GM23248 (cell line): Measurements from ENCODE around the gene MT1A. TPM values are rescaled to one million over a fixed set of nuclear protein-coding genes. Genes with fewer than 3 reads are reported as not detected.
A peak's percentile ranks its signal among the peaks of the same experiment; 100 is the strongest.

Source experiments
- DNase-seq: peaks from one replicate; pipeline ENCODE4 v3.0.0-alpha.2; 2015
- H2AFZ ChIP-seq: fragments of 200-600 bp; sonication (generic); 2 replicates; pipeline ENCODE4 v1.6.1; 2016; ENCODE audit warnings: antibody characterized with exemption
- H3F3A ChIP-seq: fragments of 200-600 bp; sonication (generic); 2 replicates; pipeline ENCODE4 v1.6.1; 2016; ENCODE audit warnings: mild to moderate bottlenecking, antibody characterized with exemption, mixed run types; ENCODE audit not compliant: insufficient read depth
- H3K27ac ChIP-seq: fragments of 200-600 bp; sonication (generic); 2 replicates; pipeline ENCODE4 v1.5.1; 2016; ENCODE audit warnings: mild to moderate bottlenecking
- H3K27me3 ChIP-seq: fragments of 200-600 bp; sonication (generic); replicated peaks from 2 replicates; pipeline ENCODE4 v1.6.1; 2016; ENCODE audit warnings: mild to moderate bottlenecking; ENCODE audit not compliant: insufficient read depth
- H3K36me3 ChIP-seq: fragments of 200-600 bp; sonication (generic); 2 replicates; pipeline ENCODE4 v1.6.1; 2016; ENCODE audit warnings: low read depth, mild to moderate bottlenecking
- H3K4me1 ChIP-seq: fragments of 200-600 bp; sonication (generic); 2 replicates; pipeline ENCODE4 v1.6.1; 2016; ENCODE audit warnings: mild to moderate bottlenecking; ENCODE audit not compliant: insufficient read depth
- H3K4me2 ChIP-seq: fragments of 200-600 bp; sonication (generic); one replicate; pipeline ENCODE4 v1.6.1; 2016; ENCODE audit warnings: mild to moderate bottlenecking; ENCODE audit not compliant: unreplicated experiment
- H3K4me3 ChIP-seq: fragments of 200-600 bp; sonication (generic); 2 replicates; pipeline ENCODE4 v1.5.1; 2016; ENCODE audit warnings: mild to moderate bottlenecking
- H3K79me2 ChIP-seq: fragments of 200-600 bp; sonication (generic); 2 replicates; pipeline ENCODE4 v1.6.1; 2016; ENCODE audit warnings: mild to moderate bottlenecking; ENCODE audit not compliant: insufficient read depth
- H3K9ac ChIP-seq: fragments of 200-600 bp; sonication (generic); 2 replicates; pipeline ENCODE4 v1.6.1; 2016; ENCODE audit warnings: mild to moderate bottlenecking
- H3K9me2 ChIP-seq: fragments of 200-600 bp; sonication (generic); 2 replicates; pipeline ENCODE4 v1.6.1; 2016; ENCODE audit warnings: mixed run types, mild to moderate bottlenecking, moderate library complexity; ENCODE audit not compliant: insufficient read depth
- H3K9me3 ChIP-seq: fragments of 200-600 bp; sonication (generic); one replicate; pipeline ENCODE4 v1.6.1; 2017; ENCODE audit warnings: low read depth
- H4K20me1 ChIP-seq: fragments of 200-600 bp; sonication (generic); 2 replicates; pipeline ENCODE4 v1.6.0; 2016; ENCODE audit not compliant: insufficient read depth
- EZH2 ChIP-seq: fragments of 200-600 bp; sonication (generic); IDR thresholded peaks from 2 replicates; pipeline ENCODE4 v1.6.1; 2018; ENCODE audit warnings: antibody characterized with exemption, mild to moderate bottlenecking; ENCODE audit not compliant: insufficient read depth, poor library complexity, severe bottlenecking
- EZH2phosphoT487 ChIP-seq: fragments of 200-600 bp; sonication (generic); IDR thresholded peaks from 2 replicates; pipeline ENCODE4 v1.6.1; 2018; ENCODE audit warnings: antibody characterized with exemption, moderate library complexity, mild to moderate bottlenecking, low read depth; ENCODE audit not compliant: insufficient read depth
- WGBS, 2 experiments: methylation state at CpG; one replicate each; pipeline ENCODE4 v1.1.6; 2015 to 2017; ENCODE audit warnings: low lambda C conversion rate in 2 of 2, low coverage in 1 of 2; ENCODE audit errors: missing lambda C conversion rate in 2 of 2; 5-methylcytosine and 5-hydroxymethylcytosine counted together
- in situ Hi-C: fragments of 300-500 bp; cut with MboI; formaldehyde crosslinking; loops from 2 replicates; pipeline ENCODE4 v1.15.0; 2020
- polyA plus RNA-seq: library from polyadenylated mRNA; unstranded; fragments of >200 nt; fragmentation: Nextera tagmentation; extraction: Ambion mirVana; gene quantifications from 2 replicates; pipeline ENCODE4 v1.2.1, GENCODE V29; 2016
- total RNA-seq: library from RNA; depleted of rRNA; stranded (reverse); fragments of >200 nt; shearing (Covaris generic); gene quantifications from 2 replicates; pipeline ENCODE4 v1.2.3, GENCODE V29; 2014; rRNA removed

Gene MT1A
- total and polyA plus RNA-seq, 2 experiments from 2014 or later = 2.3 TPM; not detected in 1

DNA sequence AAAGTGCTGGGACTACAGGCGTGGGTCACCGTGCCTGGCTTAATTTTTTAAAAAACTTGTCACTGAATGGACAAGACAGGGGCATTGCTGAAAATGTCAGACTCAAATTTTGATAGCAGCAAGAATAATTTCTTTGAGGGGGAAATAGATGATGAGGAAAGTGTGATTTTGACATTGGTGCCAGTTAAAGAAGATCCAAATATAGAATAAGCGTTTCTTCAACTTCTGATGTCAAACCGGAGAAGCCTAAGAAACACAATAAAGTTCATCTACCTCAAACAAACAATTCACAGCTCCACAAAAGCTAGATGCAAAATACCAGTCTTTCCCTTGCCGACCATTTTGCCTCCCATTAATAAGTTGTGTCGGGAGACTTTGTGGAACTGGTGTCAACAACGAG, 48.3 kb downstream of the MT1A start:
- no peak for DNase-seq
- Histone ChIP-seq H3K36me3 (no peaks in the 10 kb centered on the region), H3K79me2 (no peaks in the 10 kb centered on the region), H3K27me3 (no peaks in the 10 kb centered on the region), H3F3A (no peaks in the 10 kb centered on the region), H4K20me1 (no peaks in the 10 kb centered on the region), H3K9me3 (no peaks in the 10 kb centered on the region), H3K9me2 (no peaks in the 10 kb centered on the region), H3K4me2 (no peak overlapping the region), H3K4me1 (peaks cover 15% of the 10 kb centered on the region), H3K4me3 (no peak overlapping the region), H2AFZ (no peak overlapping the region), H3K27ac (no peak overlapping the region), H3K9ac (no peak overlapping the region)
- 93 to 95% methylated on average over 7 of the region's 7 CpGs for WGBS, 2 experiments
- in situ Hi-C loops = no loop called here
- no peak for TF ChIP-seq EZH2phosphoT487

DNA sequence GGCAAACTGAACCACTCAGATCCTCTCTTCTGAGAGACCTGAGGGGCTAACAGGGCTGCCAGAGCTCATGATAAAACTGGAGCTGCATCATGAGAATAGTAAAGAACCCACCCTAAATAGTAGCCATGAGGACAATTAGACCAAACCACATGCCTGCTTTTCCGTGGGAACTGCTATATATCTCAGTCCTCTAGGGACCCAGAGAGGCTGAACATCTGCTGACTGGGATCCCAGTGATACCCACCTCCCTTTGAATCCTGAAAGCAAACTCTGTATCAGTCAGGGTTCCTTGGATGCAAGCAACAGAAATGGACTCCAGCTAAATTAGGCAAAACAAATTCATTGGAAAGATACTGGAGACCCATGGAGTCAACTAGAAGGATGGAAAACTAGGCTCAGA, 50.3 kb downstream of the MT1A start:
- in situ Hi-C loops = no loop called here
- Histone ChIP-seq H3K9me3 (no peaks in the 10 kb centered on the region), H2AFZ (no peak overlapping the region)

DNA sequence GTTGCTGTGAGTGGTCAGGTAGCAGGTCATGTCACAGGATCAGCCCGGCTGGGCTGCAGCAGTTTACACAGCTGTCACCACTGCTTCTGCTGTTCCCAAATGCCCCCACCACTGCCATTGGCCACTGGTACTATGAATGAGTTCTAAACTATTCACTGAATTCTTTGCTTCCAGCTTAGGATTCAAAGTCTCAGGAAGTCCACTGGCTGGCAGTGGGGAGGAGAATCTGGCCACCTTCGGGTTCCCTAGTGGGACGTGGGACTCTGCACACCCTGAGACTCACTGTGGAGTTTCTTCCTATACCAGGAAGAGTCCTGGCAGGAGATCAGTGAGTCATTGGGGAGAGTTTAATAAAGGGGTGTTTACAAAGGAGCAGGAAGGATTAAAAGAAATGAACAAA, 50.7 kb downstream of the MT1A start:
- Histone ChIP-seq H3K9me2 (no peaks in the 10 kb centered on the region), H3K4me2 (no peak overlapping the region), H3K79me2 (no peaks in the 10 kb centered on the region), H2AFZ (no peak overlapping the region), H3K27ac (no peak overlapping the region), H3K4me1 (peaks cover 9% of the 10 kb centered on the region), H3K9ac (no peak overlapping the region), H4K20me1 (no peaks in the 10 kb centered on the region), H3K4me3 (no peak overlapping the region), H3K36me3 (no peaks in the 10 kb centered on the region), H3F3A (no peaks in the 10 kb centered on the region), H3K9me3 (no peaks in the 10 kb centered on the region), H3K27me3 (no peaks in the 10 kb centered on the region)
- TF ChIP-seq EZH2phosphoT487 (no peak), EZH2 (no peak)
- peak; percentile 19 for DNase-seq
- 87 to 91% methylated on average over 3 of the region's 3 CpGs for WGBS, 2 experiments
- in situ Hi-C loops = no loop called here

More for the DNA sequence above, 50.3 kb downstream of the MT1A start:
- no peak overlapping the region for H3K4me3 ChIP-seq
- H3K27ac ChIP-seq = no peak overlapping the region
- no peaks in the 10 kb centered on the region for H4K20me1 ChIP-seq
- no peaks in the 10 kb centered on the region for H3K27me3 ChIP-seq
- H3K4me2 ChIP-seq = no peak overlapping the region
- TF ChIP-seq EZH2phosphoT487 (no peak), EZH2 (no peak)
- H3F3A ChIP-seq = no peaks in the 10 kb centered on the region
- no peaks in the 10 kb centered on the region for H3K79me2 ChIP-seq
- 50 to 69% methylated on average over 1 of the region's 1 CpG for WGBS, 2 experiments
- peaks cover 9% of the 10 kb centered on the region for H3K4me1 ChIP-seq
- DNase-seq = peak; percentile 10
- H3K9me2 ChIP-seq = no peaks in the 10 kb centered on the region
- H3K9ac ChIP-seq = no peak overlapping the region
- H3K36me3 ChIP-seq = no peaks in the 10 kb centered on the region

Other genes with a start within 250 kb of the MT1A start
- 205 and 212 TPM in 2 replicates for gene AMFR, start 213.1 kb upstream of the MT1A start, total RNA-seq
- gene AMFR, start 213.1 kb upstream of the MT1A start, polyA plus RNA-seq = 26.6 and 27.3 TPM in 2 replicates
- 57.0 and 76.8 TPM in 2 replicates for gene NUDT21, start 187.3 kb upstream of the MT1A start, total RNA-seq
- gene NUDT21, start 187.3 kb upstream of the MT1A start, polyA plus RNA-seq = 47.8 and 49.6 TPM in 2 replicates
- gene OGFOD1, start 187.1 kb upstream of the MT1A start, total RNA-seq = 59.1 and 70.8 TPM in 2 replicates
- gene OGFOD1, start 187.1 kb upstream of the MT1A start, polyA plus RNA-seq = 97.6 and 101 TPM in 2 replicates
- gene BBS2, start 118.6 kb upstream of the MT1A start, total RNA-seq = 45.4 and 72.3 TPM in 2 replicates
- 66.2 and 73.1 TPM in 2 replicates for gene BBS2, start 118.6 kb upstream of the MT1A start, polyA plus RNA-seq
- gene MT4, start 73.6 kb upstream of the MT1A start, total RNA-seq = not detected in 2 replicates
- not detected in 2 replicates for gene MT4, start 73.6 kb upstream of the MT1A start, polyA plus RNA-seq
- gene MT3, start 49.1 kb upstream of the MT1A start, total RNA-seq = not detected in 2 replicates
- not detected in 2 replicates for gene MT3, start 49.1 kb upstream of the MT1A start, polyA plus RNA-seq
- 109 and 211 TPM in 2 replicates for gene MT2A, start 30.1 kb upstream of the MT1A start, total RNA-seq
- gene MT2A, start 30.1 kb upstream of the MT1A start, polyA plus RNA-seq = 3,414 and 3,441 TPM in 2 replicates
- gene MT1E, start 12.9 kb upstream of the MT1A start, total RNA-seq = 178 TPM in 2 replicates
- gene MT1E, start 12.9 kb upstream of the MT1A start, polyA plus RNA-seq = 329 and 352 TPM in 2 replicates
- 3.8 and 8.2 TPM in 2 replicates for gene MT1M, start 6.0 kb upstream of the MT1A start, total RNA-seq
- 15.2 and 20.1 TPM in 2 replicates for gene MT1M, start 6.0 kb upstream of the MT1A start, polyA plus RNA-seq
- gene MT1B, start 13.2 kb downstream of the MT1A start, total RNA-seq = not detected in 2 replicates
- gene MT1B, start 13.2 kb downstream of the MT1A start, polyA plus RNA-seq = not detected in 2 replicates
- gene MT1F, start 19.3 kb downstream of the MT1A start, total RNA-seq = 1.1 TPM in 1 of 2 replicates, not detected in the other
- 4.5 and 5.4 TPM in 2 replicates for gene MT1F, start 19.3 kb downstream of the MT1A start, polyA plus RNA-seq
- not detected in 2 replicates for gene MT1G, start 29.4 kb downstream of the MT1A start, total RNA-seq
- gene MT1G, start 29.4 kb downstream of the MT1A start, polyA plus RNA-seq = 3.3 and 4.4 TPM in 2 replicates
- not detected in 2 replicates for gene MT1H, start 31.1 kb downstream of the MT1A start, total RNA-seq
- gene MT1H, start 31.1 kb downstream of the MT1A start, polyA plus RNA-seq = not detected in 2 replicates
- gene MT1X, start 43.8 kb downstream of the MT1A start, total RNA-seq = 26.2 and 113 TPM in 2 replicates
- 126 and 146 TPM in 2 replicates for gene MT1X, start 43.8 kb downstream of the MT1A start, polyA plus RNA-seq
- 40.3 and 47.1 TPM in 2 replicates for gene NUP93, start 91.5 kb downstream of the MT1A start, total RNA-seq
- 49.6 and 51.2 TPM in 2 replicates for gene NUP93, start 91.5 kb downstream of the MT1A start, polyA plus RNA-seq
- not detected in 2 replicates for gene SLC12A3, start 226.5 kb downstream of the MT1A start, total RNA-seq
- gene SLC12A3, start 226.5 kb downstream of the MT1A start, polyA plus RNA-seq = not detected in 2 replicates